HEK293 (cell line): ENCODE results near the gene MEGF6.

ENCODE experiments used
- ATF2 ChIP-seq: fragments of 450-650 bp; formaldehyde crosslinking; IDR thresholded peaks from 2 replicates; pipeline ENCODE4 v1.5.1; 2016; ENCODE audit warnings: missing biosample characterization, missing genetic modification characterization, low read depth
- BCL11B ChIP-seq: fragments of 450-650 bp; formaldehyde crosslinking; IDR thresholded peaks from 2 replicates; pipeline ENCODE4 v1.5.1; 2016; ENCODE audit warnings: low read depth, missing biosample characterization, missing genetic modification characterization
- GLIS2 ChIP-seq: fragments of 450-650 bp; formaldehyde crosslinking; IDR thresholded peaks from 2 replicates; pipeline ENCODE4 v1.5.1; 2016; ENCODE audit warnings: missing biosample characterization, missing genetic modification characterization
- HOXD13 ChIP-seq: sonication (generic); formaldehyde crosslinking; IDR thresholded peaks from 2 replicates; pipeline ENCODE4 v1.8.0; 2022; ENCODE audit warnings: missing genetic modification reagents, borderline replicate concordance
- IKZF3 ChIP-seq: fragments of 450-650 bp; IDR thresholded peaks from 2 replicates; pipeline ENCODE4 v1.5.0; 2018; ENCODE audit warnings: missing biosample characterization, mild to moderate bottlenecking, missing genetic modification characterization, moderate library complexity
- MZF1 ChIP-seq: fragments of 450-650 bp; formaldehyde crosslinking; IDR thresholded peaks from 2 replicates; pipeline ENCODE4 v1.5.1; 2017; ENCODE audit warnings: missing biosample characterization, missing genetic modification characterization, borderline replicate concordance
- OVOL3 ChIP-seq: fragments of 450-650 bp; formaldehyde crosslinking; IDR thresholded peaks from 2 replicates; pipeline ENCODE4 v1.5.1; 2016; ENCODE audit warnings: missing biosample characterization, missing genetic modification characterization
- REST ChIP-seq: fragments of 450-650 bp; formaldehyde crosslinking; IDR thresholded peaks from 2 replicates; pipeline ENCODE4 v1.5.1; 2016; ENCODE audit warnings: missing biosample characterization, missing genetic modification characterization
- ZBTB26 ChIP-seq: fragments of 450-650 bp; formaldehyde crosslinking; optimal IDR thresholded peaks from 2 replicates; pipeline ENCODE3; 2016; ENCODE audit warnings: missing biosample characterization, mild to moderate bottlenecking, missing genetic modification characterization
- ZNF138 ChIP-seq: fragments of 450-650 bp; formaldehyde crosslinking; IDR thresholded peaks from 2 replicates; pipeline ENCODE4 v1.5.1; 2016; ENCODE audit warnings: missing biosample characterization, missing genetic modification characterization, borderline replicate concordance
- ZNF2 ChIP-seq: fragments of 450-650 bp; formaldehyde crosslinking; IDR thresholded peaks from 2 replicates; pipeline ENCODE4 v1.5.1; 2016; ENCODE audit warnings: missing biosample characterization, missing genetic modification characterization
- ZNF221 ChIP-seq: fragments of 450-650 bp; formaldehyde crosslinking; IDR thresholded peaks from 2 replicates; pipeline ENCODE4 v1.5.1; 2017; ENCODE audit warnings: missing biosample characterization, missing genetic modification characterization, borderline replicate concordance
- ZNF223 ChIP-seq: fragments of 450-650 bp; formaldehyde crosslinking; IDR thresholded peaks from 2 replicates; pipeline ENCODE4 v1.5.1; 2016; ENCODE audit warnings: missing biosample characterization, missing genetic modification characterization
- ZNF23 ChIP-seq: fragments of 450-650 bp; formaldehyde crosslinking; IDR thresholded peaks from 2 replicates; pipeline ENCODE4 v1.5.1; 2016; ENCODE audit warnings: missing biosample characterization, missing genetic modification characterization, borderline replicate concordance
- ZNF398 ChIP-seq: fragments of 450-650 bp; formaldehyde crosslinking; IDR thresholded peaks from 2 replicates; pipeline ENCODE4 v1.5.1; 2017; ENCODE audit warnings: missing biosample characterization, missing genetic modification characterization
- ZNF423 ChIP-seq: fragments of 450-650 bp; formaldehyde crosslinking; IDR thresholded peaks from 2 replicates; pipeline ENCODE4 v1.5.1; 2016; ENCODE audit warnings: missing biosample characterization, missing genetic modification characterization
- ZNF426 ChIP-seq: fragments of 450-650 bp; formaldehyde crosslinking; IDR thresholded peaks from 2 replicates; pipeline ENCODE4 v1.5.1; 2017; ENCODE audit warnings: missing biosample characterization, missing genetic modification characterization, mild to moderate bottlenecking, inconsistent platforms, moderate library complexity
- ZNF449 ChIP-seq: fragments of 450-650 bp; formaldehyde crosslinking; IDR thresholded peaks from 2 replicates; pipeline ENCODE4 v1.5.1; 2017; ENCODE audit warnings: missing biosample characterization, mild to moderate bottlenecking, missing genetic modification characterization, moderate library complexity
- ZNF473 ChIP-seq: fragments of 450-650 bp; formaldehyde crosslinking; IDR thresholded peaks from 2 replicates; pipeline ENCODE4 v1.5.1; 2017; ENCODE audit warnings: missing biosample characterization, missing genetic modification characterization
- ZNF548 ChIP-seq: fragments of 450-650 bp; formaldehyde crosslinking; IDR thresholded peaks from 2 replicates; pipeline ENCODE4 v1.5.1; 2016; ENCODE audit warnings: missing biosample characterization, missing genetic modification characterization
- ZNF585B ChIP-seq: fragments of 450-650 bp; formaldehyde crosslinking; IDR thresholded peaks from 2 replicates; pipeline ENCODE4 v1.5.1; 2016; ENCODE audit warnings: missing biosample characterization, missing genetic modification characterization
- ZNF624 ChIP-seq: fragments of 450-650 bp; formaldehyde crosslinking; IDR thresholded peaks from 2 replicates; pipeline ENCODE4 v1.5.1; 2017; ENCODE audit warnings: missing biosample characterization, missing genetic modification characterization
- ZNF76 ChIP-seq: fragments of 450-650 bp; formaldehyde crosslinking; IDR thresholded peaks from 2 replicates; pipeline ENCODE4; 2016; ENCODE audit warnings: low read depth, missing biosample characterization, missing genetic modification characterization, borderline replicate concordance
- ZNF785 ChIP-seq: fragments of 450-650 bp; formaldehyde crosslinking; IDR thresholded peaks from 2 replicates; pipeline ENCODE4 v1.5.1; 2016; ENCODE audit warnings: missing biosample characterization, missing genetic modification characterization
- TF ChIP-seq, protein P1 (sequence below): fragments of 450-650 bp; formaldehyde crosslinking; IDR thresholded peaks from 2 replicates; pipeline ENCODE4 v1.5.1; 2016; ENCODE audit warnings: missing biosample characterization, missing genetic modification characterization
- TF ChIP-seq, protein P2 (sequence below): fragments of 450-650 bp; formaldehyde crosslinking; IDR thresholded peaks from 2 replicates; pipeline ENCODE4 v1.5.1; 2017; ENCODE audit warnings: missing biosample characterization, missing genetic modification characterization

MEGF6 gene

DNA sequence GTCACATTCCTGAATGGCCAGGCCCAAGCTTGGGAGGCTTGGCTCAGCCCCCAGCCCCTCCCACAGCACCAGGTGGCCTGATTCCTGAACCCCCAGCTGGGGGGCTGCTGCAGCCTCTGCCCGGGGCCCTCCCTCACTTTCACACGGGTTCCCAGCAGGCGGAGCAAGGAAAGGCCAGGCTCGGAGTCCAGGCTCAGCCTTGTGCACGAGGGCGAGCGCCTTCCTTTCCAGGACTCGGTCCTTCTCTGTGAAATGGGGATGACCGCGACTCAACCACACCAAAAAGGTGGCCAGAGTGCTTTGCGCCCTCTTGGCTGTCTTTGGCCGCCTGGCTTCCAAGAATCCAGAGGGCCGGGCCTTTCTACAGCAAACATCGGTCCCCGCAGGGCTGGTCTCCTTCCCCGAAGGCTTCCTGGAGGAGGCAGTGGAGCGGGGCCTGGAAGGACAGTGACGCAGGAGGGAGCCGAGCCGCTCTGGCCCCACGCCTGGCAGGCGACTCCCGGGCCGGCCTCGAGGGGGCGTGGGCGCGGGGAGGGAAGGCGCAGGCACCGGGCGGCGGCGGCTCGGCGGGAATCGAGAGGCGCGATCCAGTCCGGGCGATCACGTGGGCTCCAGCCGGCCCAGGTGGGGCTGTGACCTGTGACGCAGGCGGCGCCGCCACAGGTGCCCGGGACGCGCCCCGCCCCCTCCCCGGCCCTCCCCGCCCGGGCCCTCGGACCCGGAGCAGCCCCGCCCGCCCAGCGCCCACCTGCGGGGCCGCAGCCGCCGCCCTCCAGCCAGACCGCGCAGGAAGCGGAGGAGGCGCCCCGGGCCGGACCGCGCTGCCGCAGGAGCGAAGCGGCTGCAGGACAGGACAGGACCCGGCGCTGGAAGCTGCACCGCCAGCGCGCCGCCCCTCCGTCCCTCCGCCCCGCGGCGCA, 157.2 kb downstream of the MEGF6 start, which contains the start of gene ARHGEF16 (continued):
- no peak for TF ChIP-seq ZNF221 (tag by site-specific recombination)
- TF ChIP-seq OVOL3 (tag by site-specific recombination), result no peak
- TF ChIP-seq, protein P1, sequence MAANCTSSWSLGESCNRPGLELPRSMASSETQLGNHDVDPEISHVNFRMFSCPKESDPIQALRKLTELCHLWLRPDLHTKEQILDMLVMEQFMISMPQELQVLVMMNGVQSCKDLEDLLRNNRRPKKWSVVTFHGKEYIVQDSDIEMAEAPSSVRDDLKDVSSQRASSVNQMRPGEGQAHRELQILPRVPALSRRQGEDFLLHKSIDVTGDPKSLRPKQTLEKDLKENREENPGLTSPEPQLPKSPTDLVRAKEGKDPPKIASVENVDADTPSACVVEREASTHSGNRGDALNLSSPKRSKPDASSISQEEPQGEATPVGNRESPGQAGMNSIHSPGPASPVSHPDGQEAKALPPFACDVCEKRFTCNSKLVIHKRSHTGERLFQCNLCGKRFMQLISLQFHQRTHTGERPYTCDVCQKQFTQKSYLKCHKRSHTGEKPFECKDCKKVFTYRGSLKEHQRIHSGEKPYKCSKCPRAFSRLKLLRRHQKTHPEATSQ, result 0 out of 2 replicates have a peak, but pooled peaks have one; percentile 25
- TF ChIP-seq ATF2, result no peak
- TF ChIP-seq, protein P2, sequence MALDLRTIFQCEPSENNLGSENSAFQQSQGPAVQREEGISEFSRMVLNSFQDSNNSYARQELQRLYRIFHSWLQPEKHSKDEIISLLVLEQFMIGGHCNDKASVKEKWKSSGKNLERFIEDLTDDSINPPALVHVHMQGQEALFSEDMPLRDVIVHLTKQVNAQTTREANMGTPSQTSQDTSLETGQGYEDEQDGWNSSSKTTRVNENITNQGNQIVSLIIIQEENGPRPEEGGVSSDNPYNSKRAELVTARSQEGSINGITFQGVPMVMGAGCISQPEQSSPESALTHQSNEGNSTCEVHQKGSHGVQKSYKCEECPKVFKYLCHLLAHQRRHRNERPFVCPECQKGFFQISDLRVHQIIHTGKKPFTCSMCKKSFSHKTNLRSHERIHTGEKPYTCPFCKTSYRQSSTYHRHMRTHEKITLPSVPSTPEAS (tag by site-specific recombination), result no peak
- 0 out of 2 replicates have a peak, but pooled peaks have one; percentile 55 for TF ChIP-seq IKZF3 (tag by site-specific recombination)
- no peak for TF ChIP-seq ZNF23 (tag by site-specific recombination)
- TF ChIP-seq BCL11B (tag by site-specific recombination), result no peak
- 0 out of 2 replicates have a peak, but pooled peaks have one; percentile 39 for TF ChIP-seq ZNF423 (tag by site-specific recombination)
- no peak for TF ChIP-seq ZNF585B (tag by site-specific recombination)
- no peak for TF ChIP-seq ZNF548 (tag by site-specific recombination)
- TF ChIP-seq ZNF785 (tag by site-specific recombination), result no peak
- TF ChIP-seq ZNF398, result no peak
- TF ChIP-seq ZNF426 (tag by site-specific recombination), result no peak
- peak; percentile 54 for TF ChIP-seq ZBTB26 (tag by site-specific recombination)
- no peak for TF ChIP-seq ZNF473 (tag by site-specific recombination)
- peak; percentile 12; the same call in 1 of the 2 replicates for TF ChIP-seq ZNF76 (tag by site-specific recombination)
- TF ChIP-seq MZF1 (tag by site-specific recombination), result no peak
- TF ChIP-seq ZNF624 (tag by site-specific recombination), result no peak
- no peak for TF ChIP-seq REST (tag by site-specific recombination)
- no peak for TF ChIP-seq ZNF138 (tag by site-specific recombination)
- TF ChIP-seq HOXD13 (CRISPR knock-in tag), result no peak
- TF ChIP-seq ZNF223 (tag by site-specific recombination), result peak; percentile 35; the same call in 1 of the 2 replicates
- TF ChIP-seq ZNF2 (tag by site-specific recombination), result no peak
- peak; percentile 11 for TF ChIP-seq GLIS2 (tag by site-specific recombination)
- no peak for TF ChIP-seq ZNF449
